Pons (tissue), 1 donor: ENCODE data around the gene FAM13B.
"Not testable (repeated sequence)": the region's sequence is repeated elsewhere in the genome, so short reads cannot be mapped to it uniquely, and the experiment has no call there.

Experiments
- DNase-seq: peaks from one replicate; pipeline ENCODE4 v3.0.0-alpha.2; 2016; ENCODE audit warnings: low spot score

FAM13B gene

DNA sequence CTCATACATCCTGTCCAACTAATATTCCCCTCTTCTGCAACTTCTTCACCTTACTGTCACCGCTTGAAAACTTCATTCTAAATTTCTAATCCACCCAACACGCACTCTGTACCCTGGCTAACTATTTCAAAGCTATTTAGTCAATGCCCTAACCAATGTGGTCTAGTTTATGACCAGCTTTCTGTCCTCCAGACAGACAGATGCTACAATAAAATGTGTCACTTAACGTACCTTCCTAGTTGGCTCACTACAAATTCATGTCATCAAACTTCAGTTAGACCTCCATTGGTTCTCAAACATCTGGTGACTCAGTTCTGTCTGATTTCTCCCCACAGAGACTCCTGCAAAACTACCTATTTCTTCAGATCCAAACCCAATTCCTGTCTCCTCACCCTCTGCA, 57.7 kb downstream of the FAM13B start:
- no peak for DNase-seq

DNA sequence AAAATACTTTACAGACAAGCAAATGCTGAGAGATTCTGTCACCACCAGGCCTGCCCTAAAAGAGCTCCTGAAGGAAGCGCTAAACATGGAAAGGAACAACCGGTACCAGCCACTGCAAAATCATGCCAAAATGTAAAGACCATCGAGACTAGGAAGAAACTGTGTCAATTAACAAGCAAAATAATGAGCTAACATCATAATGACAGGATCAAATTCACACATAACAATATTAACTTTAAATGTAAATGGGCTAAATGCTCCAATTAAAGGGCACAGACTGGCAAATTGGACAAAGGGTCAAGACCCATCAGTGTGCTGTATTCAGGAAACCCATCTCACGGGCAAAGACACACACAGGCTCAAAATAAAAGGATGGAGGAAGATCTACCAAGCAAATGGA, 62.5 kb downstream of the FAM13B start:
- not testable (repeated sequence) for DNase-seq

DNA sequence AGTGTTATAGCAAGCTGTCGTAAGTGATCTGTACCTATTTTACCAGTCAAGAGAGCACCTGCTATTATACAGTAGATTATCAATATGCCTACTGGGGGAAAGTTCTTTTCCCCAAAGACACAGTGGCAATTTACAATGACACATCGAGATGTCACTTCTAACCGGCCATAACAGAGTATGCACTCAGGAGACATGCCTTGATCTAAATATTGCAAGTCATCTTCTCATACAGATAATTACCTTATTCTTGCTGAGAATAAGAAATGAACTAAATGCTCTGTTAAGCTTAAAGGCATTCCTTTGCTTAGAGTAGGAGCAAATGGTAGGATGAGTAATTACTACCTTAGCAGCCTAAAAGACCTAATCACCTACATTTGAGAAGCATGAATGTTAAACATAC, 72.1 kb downstream of the FAM13B start:
- DNase-seq, result no peak

GRCh38 chr5:137960141-137960540, 72.7 kb downstream of the FAM13B start:
- peak; percentile 51 for DNase-seq

GRCh38 chr5:137959488-137959887, 73.4 kb downstream of the FAM13B start:
- no peak for DNase-seq

DNA sequence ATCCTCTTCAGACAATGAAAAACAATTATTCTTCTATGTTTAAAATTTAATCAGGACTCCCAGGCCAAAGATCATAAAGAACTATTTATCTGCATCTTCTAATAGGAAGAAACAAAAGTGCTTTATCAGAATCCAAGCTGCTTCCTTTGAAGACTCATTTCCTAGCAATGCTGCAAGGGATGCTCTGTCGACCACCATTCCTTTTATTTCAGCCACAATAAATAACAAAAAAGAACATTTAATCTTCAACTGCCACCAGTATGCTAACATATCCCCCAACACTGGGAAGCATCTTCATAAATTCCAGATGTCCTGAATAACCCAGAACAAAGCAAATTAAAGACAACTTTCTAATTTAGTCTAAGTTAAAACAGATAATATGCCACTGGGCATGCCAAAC, 74.9 kb downstream of the FAM13B start:
- DNase-seq, result no peak

- DNase-seq, result no peak
Observed at GRCh38 chr5:137954131-137954879, 78.6 kb downstream of the FAM13B start.

DNA sequence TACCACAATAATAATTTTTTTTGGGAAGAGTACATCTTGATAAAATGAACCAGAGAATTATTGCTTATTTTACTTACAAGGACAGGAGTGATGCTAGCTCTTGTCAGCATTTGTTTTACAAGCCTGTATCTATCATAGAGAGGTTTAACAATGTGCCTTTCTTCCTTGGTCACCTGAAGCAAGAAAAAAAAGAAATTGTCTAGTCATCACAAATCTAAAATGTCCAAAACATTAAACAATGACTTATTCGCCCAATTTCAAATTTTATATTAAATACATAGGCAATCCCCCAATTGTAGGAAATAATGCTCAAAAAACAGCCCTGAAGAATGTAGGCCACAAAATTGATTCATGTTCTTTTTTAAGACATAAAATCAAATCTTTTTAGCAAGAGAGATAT, 87.1 kb downstream of the FAM13B start:
- no peak for DNase-seq

DNA sequence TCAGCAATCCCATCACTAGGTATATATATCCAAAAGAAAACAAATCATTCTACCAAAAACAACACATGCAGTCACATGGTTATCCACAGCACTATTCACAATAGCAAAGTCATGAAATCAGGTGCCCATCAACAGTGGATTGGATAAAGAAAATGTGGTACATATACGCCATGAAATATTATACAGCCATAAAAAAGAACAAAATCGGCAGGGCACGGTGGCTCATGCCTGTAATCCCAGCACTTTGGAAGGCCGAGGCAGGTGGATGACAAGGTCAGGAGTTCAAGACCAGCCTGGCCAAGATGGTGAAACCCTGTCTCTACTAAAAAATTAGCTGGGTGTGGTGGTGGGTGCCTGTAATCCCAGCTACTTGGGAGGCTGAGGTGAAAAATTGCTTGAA, 88.6 kb downstream of the FAM13B start:
- not testable (repeated sequence) for DNase-seq

DNA sequence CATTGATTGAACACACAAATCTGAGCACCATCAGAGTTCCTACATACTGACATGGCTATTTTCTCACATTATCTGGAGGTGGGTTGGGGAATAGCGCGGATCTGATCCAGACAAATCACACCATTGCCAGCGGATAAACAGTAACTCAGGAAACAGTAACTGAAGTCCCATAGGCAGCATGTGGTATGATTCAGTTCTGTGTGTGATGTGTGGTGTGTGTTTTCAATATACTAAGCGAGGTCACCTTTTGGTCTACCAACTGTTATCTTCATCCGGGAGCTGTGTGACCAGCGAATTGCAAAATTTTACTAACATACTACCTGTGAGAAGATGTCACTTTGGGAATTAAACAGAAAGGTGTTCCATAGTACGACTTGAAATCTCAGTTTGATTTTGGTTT, 93.5 kb downstream of the FAM13B start:
- DNase-seq, result no peak

DNA sequence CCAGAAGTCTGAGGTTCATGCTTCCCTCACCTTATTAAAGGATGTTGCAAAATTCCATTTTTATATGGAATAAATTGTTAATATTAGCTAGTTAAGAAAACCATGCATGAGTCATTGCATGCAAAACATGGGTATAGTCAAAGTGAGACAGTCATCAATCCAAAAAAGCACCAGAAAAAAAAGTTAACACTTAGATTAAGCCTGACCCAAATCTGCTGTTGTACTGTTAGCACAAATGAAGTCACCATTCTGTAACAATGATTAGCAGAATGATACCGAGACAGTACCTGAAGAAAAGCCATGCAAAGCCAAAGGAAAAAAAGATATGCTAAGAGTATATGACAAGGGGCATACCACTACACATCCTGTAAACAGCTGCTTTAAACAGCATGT, 94.1 kb downstream of the FAM13B start:
- no peak for DNase-seq

- no peak for DNase-seq
Observed at GRCh38 chr5:137937994-137938750, 94.7 kb downstream of the FAM13B start.

- no peak for DNase-seq
Observed at GRCh38 chr5:137935694-137936093, 97.2 kb downstream of the FAM13B start.

DNA sequence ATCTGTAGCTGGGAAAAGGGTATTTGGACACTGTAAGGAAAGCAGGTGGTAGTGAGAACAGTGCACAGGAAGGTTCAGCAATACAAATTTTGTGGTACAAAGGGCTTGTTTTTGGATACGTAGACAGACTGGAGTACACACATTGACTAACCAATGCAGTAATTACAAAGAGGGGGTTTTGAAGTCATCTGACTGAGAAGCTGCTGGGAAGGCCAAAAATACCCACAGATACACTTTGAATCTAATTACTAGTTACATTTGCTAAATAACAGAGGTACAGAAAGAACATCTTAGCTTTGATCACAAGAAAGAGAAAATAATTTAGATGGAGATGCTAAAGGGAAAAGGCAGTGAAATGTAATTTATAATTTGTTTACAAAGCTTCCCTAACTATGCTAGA, 97.7 kb downstream of the FAM13B start:
- DNase-seq, result no peak

GRCh38 chr5:137933491-137933911, 99.4 kb downstream of the FAM13B start:
- DNase-seq, result no peak

DNA sequence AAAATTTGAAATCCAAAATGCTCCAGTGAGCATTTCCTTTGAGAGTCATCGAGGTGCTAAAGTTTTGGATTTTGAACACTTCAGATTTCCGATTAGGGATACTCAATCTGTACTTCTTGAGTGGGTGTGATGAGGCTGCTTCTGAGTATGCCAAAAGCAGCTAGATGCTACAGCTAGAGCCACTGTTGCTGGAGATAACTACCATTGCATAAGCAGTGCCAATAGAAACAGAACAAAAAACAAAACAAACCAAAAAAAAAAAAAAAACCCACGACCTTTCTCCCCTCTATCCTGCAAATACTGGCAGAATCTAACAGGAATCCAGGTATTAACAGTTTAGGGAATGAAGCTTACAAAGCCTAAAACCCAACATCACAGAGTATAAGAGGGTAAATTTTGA, 100.1 kb downstream of the FAM13B start:
- no peak for DNase-seq

DNA sequence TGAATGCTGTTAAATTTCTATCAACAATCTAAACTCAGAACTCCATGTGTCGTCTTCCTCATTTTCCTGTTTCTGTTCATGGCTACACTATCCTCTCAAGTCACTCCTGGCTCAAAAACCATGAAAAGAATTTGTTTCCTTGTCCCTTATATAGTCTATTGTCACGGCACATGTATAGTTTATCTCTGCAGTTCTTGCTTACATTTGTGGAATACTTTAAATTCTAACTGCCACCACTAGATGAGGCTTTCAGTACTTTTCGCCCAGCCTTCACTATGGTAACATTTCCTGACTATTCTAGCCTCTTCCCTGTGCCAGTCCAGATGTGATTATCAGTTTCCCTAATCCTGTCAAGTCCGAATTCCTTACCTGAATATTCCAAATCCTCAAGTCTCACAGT, 109.0 kb downstream of the FAM13B start:
- peak; percentile 79 for DNase-seq

GRCh38 chr5:137921931-137922330, 110.9 kb downstream of the FAM13B start:
- DNase-seq, result no peak

DNA sequence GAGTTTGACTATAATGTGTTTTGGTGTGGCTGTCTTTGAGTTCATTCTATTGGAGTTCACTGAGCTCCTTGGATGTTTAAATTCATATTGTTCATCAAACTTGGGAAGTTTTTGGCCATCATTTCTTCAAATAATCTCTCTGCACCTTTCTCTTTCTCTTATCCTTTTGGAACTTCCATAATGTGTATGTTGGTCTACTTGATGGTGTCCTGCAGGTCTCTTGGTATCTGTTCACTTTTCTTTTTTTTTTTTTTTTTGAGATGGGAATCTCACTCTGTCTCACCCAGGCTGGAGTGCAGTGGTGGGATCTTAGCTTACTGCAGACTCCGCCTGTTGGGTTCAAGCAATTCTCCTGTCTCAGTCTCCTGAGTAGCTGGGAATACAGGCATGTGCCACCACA, 116.0 kb downstream of the FAM13B start:
- DNase-seq, result no peak

- DNase-seq, result no peak
Observed at GRCh38 chr5:137914758-137915157, 118.1 kb downstream of the FAM13B start.

DNA sequence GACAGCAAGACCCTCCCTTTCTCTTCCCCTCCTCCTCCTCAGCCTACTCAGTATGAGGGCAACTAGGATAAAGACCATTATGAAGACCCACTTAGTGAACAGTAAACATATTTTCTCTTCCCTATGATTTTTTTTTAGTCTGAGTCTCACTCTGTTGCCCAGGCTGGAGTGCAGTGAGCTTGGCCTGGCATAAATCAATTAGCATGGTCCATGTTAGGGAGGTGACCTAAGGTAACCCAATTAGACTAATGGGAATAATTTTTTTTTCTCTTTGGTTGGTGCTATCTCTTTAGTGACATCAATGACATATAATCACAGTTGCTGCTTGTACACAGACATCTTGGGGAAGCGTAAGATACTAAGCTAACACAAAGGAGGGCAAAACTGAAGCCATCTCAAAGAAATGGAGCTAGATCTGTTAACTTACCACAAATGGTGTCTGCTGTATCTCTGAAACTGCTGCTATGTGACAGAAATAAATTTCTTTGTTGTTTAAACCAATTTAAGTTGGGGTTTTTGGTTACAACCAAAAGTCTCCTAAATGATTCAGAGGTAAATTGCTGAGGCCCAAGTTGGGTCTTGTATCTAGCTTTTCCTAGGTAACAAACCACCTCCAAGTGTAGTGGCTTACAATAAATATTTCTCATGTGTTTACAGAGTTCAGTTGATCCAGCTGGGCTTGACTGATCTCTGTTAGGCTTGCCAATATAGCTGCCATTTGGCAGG, 130.3 kb downstream of the FAM13B start:
- DNase-seq, result no peak

DNA sequence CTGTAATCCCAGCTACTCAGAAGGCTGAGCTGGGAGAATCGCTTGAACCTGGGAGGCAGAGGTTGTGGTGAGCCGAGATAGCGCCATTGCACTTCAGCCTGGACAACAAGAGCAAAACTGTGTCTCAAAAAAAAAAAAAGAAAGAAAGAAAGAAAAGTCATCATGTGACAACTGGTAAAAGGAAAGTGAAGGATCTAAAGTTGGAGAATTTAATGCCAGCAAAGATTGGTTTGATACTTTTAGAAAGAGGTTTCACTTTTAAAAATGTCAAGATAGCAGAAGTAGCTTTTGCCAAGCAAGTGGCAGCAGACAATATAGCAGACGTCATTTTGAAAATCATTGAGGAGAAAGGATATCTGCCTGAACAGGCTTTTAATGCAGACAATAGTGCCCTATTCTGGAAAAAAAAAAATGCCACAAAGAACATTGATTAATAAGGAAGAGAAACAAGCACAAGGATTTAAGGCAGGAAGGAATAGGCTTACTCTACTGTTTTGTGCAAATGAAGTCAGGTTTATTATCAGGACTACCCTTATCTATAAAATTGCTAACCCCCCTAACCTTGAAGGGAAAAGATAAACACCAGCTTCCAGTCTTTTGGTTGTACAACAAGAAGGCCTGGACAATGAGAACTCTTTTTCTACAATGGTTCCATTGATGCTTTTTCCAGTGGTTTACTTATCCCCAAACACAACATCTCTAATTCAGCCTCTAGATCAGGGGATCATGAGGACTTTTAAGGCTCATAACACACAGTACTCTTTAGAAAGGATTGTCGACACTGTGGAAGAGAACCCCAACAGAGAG, 131.7 kb downstream of the FAM13B start:
- DNase-seq, result peak; percentile 95
